ENCODE measurements around the gene UTS2B.

- TF ChIP-seq POLR2A (IDR thresholded peaks at IDR 0.05; ENCODE audit: low read depth, low read length) (no peak), POLR2AphosphoS5 (IDR thresholded peaks at IDR 0.05; ENCODE audit: low read depth, low read length) (no peak), TAF1 (IDR thresholded peaks at IDR 0.05; ENCODE audit: borderline replicate concordance, low read depth, low read length) (no peak)
These were observed 36.0 kb downstream of the UTS2B start for GRCh38 chr3:191294291-191294690.
